ENCODE measurements around the gene ARFIP1. TPM values are rescaled to one million over a fixed set of nuclear protein-coding genes. Genes with fewer than 3 reads are reported as not detected.

The ARFIP1 gene
- total and polyA plus RNA-seq, 2 of the 8 experiments (the other 6 are each of a cell fraction or from before 2014, with no cell fraction given), result 13.5 to 38.0 TPM

- TF ChIP-seq SIN3A (conservative IDR thresholded peaks at IDR 0.05 in 1 of 2, IDR thresholded peaks at IDR 0.05 in 1 of 2; ENCODE audit: low read depth in 1 of 2, low read length in 2 of 2), result no peak; a peak in 1 of 4 replicates
- TF ChIP-seq EP300 (IDR thresholded peaks at IDR 0.05; ENCODE audit: borderline replicate concordance in 1 of 2, low read depth in 2 of 2, low read length in 2 of 2), result 0 out of 3 replicates have a peak, but pooled peaks of 1 of the 2 experiments have one; percentile 34
- TF ChIP-seq NANOG (IDR thresholded peaks at IDR 0.05; ENCODE audit: insufficient read depth, low read depth, low read length, poor library complexity, severe bottlenecking), result no peak
- TF ChIP-seq JUN (IDR thresholded peaks at IDR 0.05; ENCODE audit: low read depth, low read length), result no peak
- TF ChIP-seq KDM5A (IDR thresholded peaks at IDR 0.05; ENCODE audit: low read length), result no peak
- peak; percentile 23; the same call in 1 of the 2 replicates for TF ChIP-seq BACH1 (IDR thresholded peaks at IDR 0.05; ENCODE audit: low read length)
- no peak for TF ChIP-seq POU5F1 (IDR thresholded peaks at IDR 0.05; ENCODE audit: low read depth, low read length)
- peak; percentile 87 for TF ChIP-seq MAX (IDR thresholded peaks at IDR 0.05)
- no peak for TF ChIP-seq KDM1A (IDR thresholded peaks at IDR 0.05; ENCODE audit: borderline replicate concordance, low read length)
- TF ChIP-seq TAF1 (IDR thresholded peaks at IDR 0.05; ENCODE audit: low read depth, low read length), result peak; percentile 72
- no peak for TF ChIP-seq SRF (IDR thresholded peaks at IDR 0.05; ENCODE audit: low read depth, low read length)
- peak; percentile 58 for TF ChIP-seq TAF7 (optimal IDR thresholded peaks at IDR 0.05; ENCODE audit: borderline replicate concordance, low read depth, low read length)
- TF ChIP-seq CBX5 (IDR thresholded peaks at IDR 0.05; ENCODE audit: low read depth, low read length), result no peak
- peak; percentile 97 for TF ChIP-seq ASH2L (IDR thresholded peaks at IDR 0.05; ENCODE audit: low read length)
- no peak for TF ChIP-seq JUND (IDR thresholded peaks at IDR 0.05; ENCODE audit: low read length)
- no peak for TF ChIP-seq RFX5 (IDR thresholded peaks at IDR 0.05; ENCODE audit: borderline replicate concordance, low read depth, low read length)
- TF ChIP-seq POLR2A (IDR thresholded peaks at IDR 0.05; ENCODE audit: control extremely low read depth in 1 of 2, low read depth in 2 of 2, low read length in 2 of 2), result peak in 1 of 2 experiments; percentile 82; a peak in 2 of 3 replicates
- TF ChIP-seq CTBP2 (IDR thresholded peaks at IDR 0.05; ENCODE audit: borderline replicate concordance, insufficient read depth, insufficient read length, low read length), result no peak
- TF ChIP-seq RAD21 (IDR thresholded peaks at IDR 0.05 in 1 of 2, conservative IDR thresholded peaks at IDR 0.05 in 1 of 2; ENCODE audit: low read depth in 2 of 2, low read length in 2 of 2), result peak; percentile 7 to 31; a peak in 1 of 4 replicates
- TF ChIP-seq RNF2 (IDR thresholded peaks at IDR 0.05; ENCODE audit: borderline replicate concordance, low read depth, low read length, missing control alignments, poor library complexity, severe bottlenecking), result no peak
- no peak for TF ChIP-seq SAP30 (IDR thresholded peaks at IDR 0.05; ENCODE audit: insufficient read depth, insufficient replicate concordance, low read length)
Measured at GRCh38 chr4:152935631-152936445, 156.1 kb downstream of the ARFIP1 start, which contains the start of gene FHDC1 (continued).
